Neural cell (in vitro differentiated cells): ENCODE data around the gene MRPS27. TPM values are rescaled to one million over a fixed set of nuclear protein-coding genes. Genes with fewer than 3 reads are reported as not detected.

Experiments used
- H2AFZ ChIP-seq: fragments of 200-600, 300-800 bp; sonication (generic), shearing (Covaris generic); 2 replicates; pipeline ENCODE4 v1.6.0; 2014; ENCODE audit warnings: low read depth, mild to moderate bottlenecking, antibody characterized with exemption, low read length, moderate library complexity
- H3F3A ChIP-seq: fragments of 200-600 bp; shearing (Covaris generic); 2 replicates; pipeline ENCODE4 v1.6.1; 2016; ENCODE audit warnings: mild to moderate bottlenecking, moderate library complexity, mixed read lengths, antibody characterized with exemption, low read length; ENCODE audit not compliant: insufficient read depth, poor library complexity, severe bottlenecking
- H3K27ac ChIP-seq: fragments of 200-600, 300-800 bp; sonication (generic), shearing (Covaris generic); 2 replicates; pipeline ENCODE4 v1.5.1; 2014; ENCODE audit warnings: mild to moderate bottlenecking, low read length, moderate library complexity
- H3K27me3 ChIP-seq: fragments of 300-800, 200-600 bp; sonication (generic), shearing (Covaris generic); 2 replicates; pipeline ENCODE4 v1.6.0; 2014; ENCODE audit warnings: mild to moderate bottlenecking, low read depth, low read length, moderate library complexity; ENCODE audit not compliant: insufficient read depth
- H3K36me3 ChIP-seq: fragments of 300-800, 200-600 bp; sonication (generic), shearing (Covaris generic); 2 replicates; pipeline ENCODE4 v1.5.1; 2014; ENCODE audit warnings: mild to moderate bottlenecking, antibody characterized with exemption, low read length, moderate library complexity; ENCODE audit not compliant: insufficient read depth
- H3K4me2 ChIP-seq: fragments of 300-800, 200-600 bp; sonication (generic), shearing (Covaris generic); 2 replicates; pipeline ENCODE4 v1.6.0; 2014; ENCODE audit warnings: mild to moderate bottlenecking, low read length
- H3K4me3 ChIP-seq: fragments of 300-800, 200-600 bp; sonication (generic), shearing (Covaris generic); 2 replicates; pipeline ENCODE4 v1.5.1; 2014; ENCODE audit warnings: mild to moderate bottlenecking, low read length, moderate library complexity
- H3K79me2 ChIP-seq: fragments of 200-600 bp; shearing (Covaris generic); replicated peaks from 2 replicates; pipeline ENCODE4 v1.6.0; 2014; ENCODE audit warnings: mild to moderate bottlenecking, low read length, moderate library complexity; ENCODE audit not compliant: insufficient read depth
- H3K9ac ChIP-seq: fragments of 300-800, 200-600 bp; sonication (generic), shearing (Covaris generic); 2 replicates; pipeline ENCODE4 v1.6.1; 2016; ENCODE audit warnings: mild to moderate bottlenecking, low read length, mixed read lengths
- H3K9me2 ChIP-seq: fragments of 200-600 bp; shearing (Covaris generic); 2 replicates; pipeline ENCODE4 v1.6.1; 2016; ENCODE audit warnings: mild to moderate bottlenecking, low read length, mixed read lengths; ENCODE audit not compliant: insufficient read depth
- H3K9me3 ChIP-seq: fragments of 200-600, 300-800 bp; sonication (generic), shearing (Covaris generic); 2 replicates; pipeline ENCODE4 v1.6.1; 2016; ENCODE audit warnings: mild to moderate bottlenecking, mixed run types, low read length, moderate library complexity, mixed read lengths
- H4K20me1 ChIP-seq: fragments of 200-600 bp; shearing (Covaris generic); 2 replicates; pipeline ENCODE4 v1.6.1; 2016; ENCODE audit warnings: mild to moderate bottlenecking, mixed run types; ENCODE audit not compliant: insufficient read depth
- EP300 ChIP-seq: fragments of 450-650 bp; conservative IDR thresholded peaks from 2 replicates; pipeline ENCODE4 v1.6.1; 2014; ENCODE audit warnings: antibody characterized with exemption, mild to moderate bottlenecking, moderate library complexity; ENCODE audit not compliant: poor library complexity, severe bottlenecking
- EZH2 ChIP-seq: fragments of 200-600, 300-800 bp; shearing (Covaris generic), sonication (generic); IDR thresholded peaks from 2 replicates; pipeline ENCODE4 v1.6.1; 2014; ENCODE audit warnings: antibody characterized with exemption, low read length, borderline replicate concordance, mild to moderate bottlenecking; ENCODE audit not compliant: insufficient read depth, poor library complexity, severe bottlenecking
- MXI1 ChIP-seq: fragments of 450-650 bp; conservative IDR thresholded peaks from 2 replicates; pipeline ENCODE4 v1.6.1; 2014; ENCODE audit warnings: antibody characterized with exemption, mild to moderate bottlenecking; ENCODE audit not compliant: poor library complexity, severe bottlenecking
- SMC3 ChIP-seq: fragments of 450-650 bp; conservative IDR thresholded peaks from 2 replicates; pipeline ENCODE4 v1.6.1; 2014; ENCODE audit warnings: antibody characterized with exemption, mild to moderate bottlenecking, moderate library complexity; ENCODE audit not compliant: poor library complexity
- polyA plus RNA-seq: library from polyadenylated mRNA; depleted of rRNA; stranded (reverse); fragments of >200 nt; gene quantifications from 2 replicates; pipeline ENCODE4 v1.2.3, GENCODE V29; 2014
- small RNA-seq, 3 experiments: library from RNA; depleted of rRNA; stranded (forward); fragments of <200 nt; gene quantifications; one replicate each; pipeline ENCODE3, GENCODE V24; 2012
- TF ChIP-seq, protein P1 (sequence below): IDR thresholded peaks from 2 replicates; pipeline ENCODE4 v1.6.1; 2012; ENCODE audit warnings: borderline replicate concordance
- TF ChIP-seq, protein P2 (sequence below): fragments of 450-650 bp; IDR thresholded peaks from 2 replicates; pipeline ENCODE4 v1.5.1; 2014; ENCODE audit warnings: antibody characterized with exemption, mild to moderate bottlenecking, moderate library complexity; ENCODE audit not compliant: poor library complexity, severe bottlenecking

The MRPS27 gene
- polyA plus RNA-seq, 1 donor from 2014 or later, result 36.7 TPM

DNA sequence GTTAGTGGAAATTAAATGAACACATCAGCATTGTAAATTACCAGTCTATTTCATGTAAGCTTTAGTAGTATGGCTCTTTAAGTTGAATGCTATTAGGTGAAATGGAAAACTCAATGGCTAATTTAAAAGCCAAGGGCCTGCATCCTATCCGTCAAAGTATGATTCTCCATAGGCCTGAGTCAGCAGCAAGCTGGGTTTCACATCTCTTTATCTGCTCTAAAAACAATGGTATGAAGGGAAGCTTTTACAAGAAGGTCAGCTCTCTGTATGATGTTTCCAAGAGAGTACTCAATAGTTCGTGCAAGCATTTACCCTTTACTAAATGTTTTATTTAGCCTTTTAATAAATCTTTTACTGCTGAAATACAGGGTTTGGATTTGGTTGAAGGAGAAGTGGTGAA is 149.9 kb downstream of the MRPS27 start:
- H3K79me2 ChIP-seq, result peaks cover 96% of the 10 kb centered on the region
- H2AFZ ChIP-seq, result no peak overlapping the region
- no peak overlapping the region for H3K4me3 ChIP-seq
- no peaks in the 10 kb centered on the region for H3F3A ChIP-seq
- no peak overlapping the region for H3K27ac ChIP-seq
- no peak overlapping the region for H3K4me2 ChIP-seq
- TF ChIP-seq SMC3, result no peak
- no peak for TF ChIP-seq EP300
- TF ChIP-seq, protein P1, sequence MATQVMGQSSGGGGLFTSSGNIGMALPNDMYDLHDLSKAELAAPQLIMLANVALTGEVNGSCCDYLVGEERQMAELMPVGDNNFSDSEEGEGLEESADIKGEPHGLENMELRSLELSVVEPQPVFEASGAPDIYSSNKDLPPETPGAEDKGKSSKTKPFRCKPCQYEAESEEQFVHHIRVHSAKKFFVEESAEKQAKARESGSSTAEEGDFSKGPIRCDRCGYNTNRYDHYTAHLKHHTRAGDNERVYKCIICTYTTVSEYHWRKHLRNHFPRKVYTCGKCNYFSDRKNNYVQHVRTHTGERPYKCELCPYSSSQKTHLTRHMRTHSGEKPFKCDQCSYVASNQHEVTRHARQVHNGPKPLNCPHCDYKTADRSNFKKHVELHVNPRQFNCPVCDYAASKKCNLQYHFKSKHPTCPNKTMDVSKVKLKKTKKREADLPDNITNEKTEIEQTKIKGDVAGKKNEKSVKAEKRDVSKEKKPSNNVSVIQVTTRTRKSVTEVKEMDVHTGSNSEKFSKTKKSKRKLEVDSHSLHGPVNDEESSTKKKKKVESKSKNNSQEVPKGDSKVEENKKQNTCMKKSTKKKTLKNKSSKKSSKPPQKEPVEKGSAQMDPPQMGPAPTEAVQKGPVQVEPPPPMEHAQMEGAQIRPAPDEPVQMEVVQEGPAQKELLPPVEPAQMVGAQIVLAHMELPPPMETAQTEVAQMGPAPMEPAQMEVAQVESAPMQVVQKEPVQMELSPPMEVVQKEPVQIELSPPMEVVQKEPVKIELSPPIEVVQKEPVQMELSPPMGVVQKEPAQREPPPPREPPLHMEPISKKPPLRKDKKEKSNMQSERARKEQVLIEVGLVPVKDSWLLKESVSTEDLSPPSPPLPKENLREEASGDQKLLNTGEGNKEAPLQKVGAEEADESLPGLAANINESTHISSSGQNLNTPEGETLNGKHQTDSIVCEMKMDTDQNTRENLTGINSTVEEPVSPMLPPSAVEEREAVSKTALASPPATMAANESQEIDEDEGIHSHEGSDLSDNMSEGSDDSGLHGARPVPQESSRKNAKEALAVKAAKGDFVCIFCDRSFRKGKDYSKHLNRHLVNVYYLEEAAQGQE, result no peak
- TF ChIP-seq MXI1, result no peak
- TF ChIP-seq EZH2, result no peak
- TF ChIP-seq, protein P2, sequence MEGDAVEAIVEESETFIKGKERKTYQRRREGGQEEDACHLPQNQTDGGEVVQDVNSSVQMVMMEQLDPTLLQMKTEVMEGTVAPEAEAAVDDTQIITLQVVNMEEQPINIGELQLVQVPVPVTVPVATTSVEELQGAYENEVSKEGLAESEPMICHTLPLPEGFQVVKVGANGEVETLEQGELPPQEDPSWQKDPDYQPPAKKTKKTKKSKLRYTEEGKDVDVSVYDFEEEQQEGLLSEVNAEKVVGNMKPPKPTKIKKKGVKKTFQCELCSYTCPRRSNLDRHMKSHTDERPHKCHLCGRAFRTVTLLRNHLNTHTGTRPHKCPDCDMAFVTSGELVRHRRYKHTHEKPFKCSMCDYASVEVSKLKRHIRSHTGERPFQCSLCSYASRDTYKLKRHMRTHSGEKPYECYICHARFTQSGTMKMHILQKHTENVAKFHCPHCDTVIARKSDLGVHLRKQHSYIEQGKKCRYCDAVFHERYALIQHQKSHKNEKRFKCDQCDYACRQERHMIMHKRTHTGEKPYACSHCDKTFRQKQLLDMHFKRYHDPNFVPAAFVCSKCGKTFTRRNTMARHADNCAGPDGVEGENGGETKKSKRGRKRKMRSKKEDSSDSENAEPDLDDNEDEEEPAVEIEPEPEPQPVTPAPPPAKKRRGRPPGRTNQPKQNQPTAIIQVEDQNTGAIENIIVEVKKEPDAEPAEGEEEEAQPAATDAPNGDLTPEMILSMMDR, result no peak
- no peaks in the 10 kb centered on the region for H3K9me2 ChIP-seq
- no peak overlapping the region for H3K9ac ChIP-seq
- no peaks in the 10 kb centered on the region for H3K9me3 ChIP-seq
- peaks cover 89% of the 10 kb centered on the region for H4K20me1 ChIP-seq
- no peaks in the 10 kb centered on the region for H3K27me3 ChIP-seq
- H3K36me3 ChIP-seq, result peaks cover 6% of the 10 kb centered on the region

Small RNA genes within 50 kb of the gene (small RNA-seq; reads per million reads assigned to genes)
- gene MIR4803 (3.6 to 5.5 (median 3.6) reads per million in 3 experiments), gene RN7SL153P (0 reads per million in 3 experiments)

Other genes starting within 250 kb of the MRPS27 start
- 234 and 235 TPM in 2 replicates for gene MAP1B, start 212.8 kb downstream of the MRPS27 start, polyA plus RNA-seq
- gene PTCD2, start 133 bp upstream of the MRPS27 start, polyA plus RNA-seq, result 4.4 and 4.5 TPM in 2 replicates
- gene ZNF366, start 187.2 kb upstream of the MRPS27 start, polyA plus RNA-seq, result not detected in 2 replicates